Loucy (cell line): ENCODE measurements around the gene MYO1F.
"Not testable (repeated sequence)": the region's sequence is repeated elsewhere in the genome, so short reads cannot be mapped to it uniquely, and the experiment has no call there.

Experiments used
- EZH2phosphoT487 ChIP-seq: fragments of 200-600 bp; IDR thresholded peaks from 2 replicates; pipeline ENCODE4 v1.6.1; 2018; ENCODE audit warnings: antibody characterized with exemption, mild to moderate bottlenecking, moderate library complexity, borderline replicate concordance
- TF ChIP-seq, protein P1 (sequence below): fragments of 200-600 bp; sonication (generic); conservative IDR thresholded peaks from 2 replicates; pipeline ENCODE4 v1.5.1; 2014; ENCODE audit warnings: mild to moderate bottlenecking, antibody characterized with exemption, low read length

- TF ChIP-seq, protein P1, sequence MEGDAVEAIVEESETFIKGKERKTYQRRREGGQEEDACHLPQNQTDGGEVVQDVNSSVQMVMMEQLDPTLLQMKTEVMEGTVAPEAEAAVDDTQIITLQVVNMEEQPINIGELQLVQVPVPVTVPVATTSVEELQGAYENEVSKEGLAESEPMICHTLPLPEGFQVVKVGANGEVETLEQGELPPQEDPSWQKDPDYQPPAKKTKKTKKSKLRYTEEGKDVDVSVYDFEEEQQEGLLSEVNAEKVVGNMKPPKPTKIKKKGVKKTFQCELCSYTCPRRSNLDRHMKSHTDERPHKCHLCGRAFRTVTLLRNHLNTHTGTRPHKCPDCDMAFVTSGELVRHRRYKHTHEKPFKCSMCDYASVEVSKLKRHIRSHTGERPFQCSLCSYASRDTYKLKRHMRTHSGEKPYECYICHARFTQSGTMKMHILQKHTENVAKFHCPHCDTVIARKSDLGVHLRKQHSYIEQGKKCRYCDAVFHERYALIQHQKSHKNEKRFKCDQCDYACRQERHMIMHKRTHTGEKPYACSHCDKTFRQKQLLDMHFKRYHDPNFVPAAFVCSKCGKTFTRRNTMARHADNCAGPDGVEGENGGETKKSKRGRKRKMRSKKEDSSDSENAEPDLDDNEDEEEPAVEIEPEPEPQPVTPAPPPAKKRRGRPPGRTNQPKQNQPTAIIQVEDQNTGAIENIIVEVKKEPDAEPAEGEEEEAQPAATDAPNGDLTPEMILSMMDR: not testable (repeated sequence)
- TF ChIP-seq EZH2phosphoT487: not testable (repeated sequence)
Measured at GRCh38 chr19:8553729-8554128, 23.5 kb downstream of the MYO1F start.
